Nephron progenitor cell (in vitro differentiated cells): ENCODE data around the gene DRD2.
"Not testable (repeated sequence)": the region's sequence is repeated elsewhere in the genome, so short reads cannot be mapped to it uniquely, and the experiment has no call there.

ENCODE experiments used
- DNase-seq: peaks from one replicate; pipeline ENCODE4 v3.0.0; 2021
- H3K27ac Mint-ChIP-seq: 2 replicates; pipeline ENCODE4 v1.8.0; 2021; ENCODE audit warnings: mild to moderate bottlenecking, moderate library complexity, mixed read lengths
- H3K27me3 Mint-ChIP-seq: 2 replicates; pipeline ENCODE4 v1.8.0; 2021; ENCODE audit warnings: mild to moderate bottlenecking, low read depth, mixed read lengths; ENCODE audit not compliant: poor library complexity
- H3K36me3 Mint-ChIP-seq: 2 replicates; pipeline ENCODE4 v1.8.0; 2021; ENCODE audit warnings: low read depth, mixed read lengths
- H3K4me1 Mint-ChIP-seq: 2 replicates; pipeline ENCODE4 v1.8.0; 2021; ENCODE audit warnings: mixed read lengths
- H3K4me3 Mint-ChIP-seq: 2 replicates; pipeline ENCODE4 v1.8.0; 2021; ENCODE audit warnings: mild to moderate bottlenecking, moderate library complexity, mixed read lengths
- H3K9me3 Mint-ChIP-seq: 2 replicates; pipeline ENCODE4 v1.8.0; 2021; ENCODE audit warnings: mild to moderate bottlenecking, moderate library complexity, mixed read lengths
- CTCF ChIP-seq: fragments of 200-600 bp; sonication (generic); IDR thresholded peaks from 2 replicates; pipeline ENCODE4 v1.5.0; 2021; ENCODE audit warnings: antibody characterized with exemption

DRD2 gene

GRCh38 chr11:113475160-113475761, at the start of gene DRD2:
DRD2 (minus strand) TSS chr11:113475398; CDS start chr11:113424651, 50,747 bp downstream.
- no peaks in the 10 kb centered on the region for H3K36me3 Mint-ChIP-seq
- peak within 1 kb of the TSS; percentile 76 for H3K4me3 Mint-ChIP-seq
- H3K27ac Mint-ChIP-seq: no peak within 1 kb of the TSS
- peaks cover 9% of the 10 kb centered on the region for H3K4me1 Mint-ChIP-seq
- H3K9me3 Mint-ChIP-seq: no peaks in the 10 kb centered on the region
- peak; percentile 73 for DNase-seq
- no peak for TF ChIP-seq CTCF
- H3K27me3 Mint-ChIP-seq: peaks cover 87% of the 10 kb centered on the region

GRCh38 chr11:113523906-113524305, 48.7 kb upstream of the DRD2 start:
- DNase-seq, H3K4me1 Mint-ChIP-seq, H3K4me3 Mint-ChIP-seq, H3K27ac Mint-ChIP-seq, H3K36me3 Mint-ChIP-seq: not testable (repeated sequence)
- H3K9me3 Mint-ChIP-seq: peaks cover 20% of the 10 kb centered on the region
- peaks cover 30% of the 10 kb centered on the region for H3K27me3 Mint-ChIP-seq

GRCh38 chr11:113521737-113522517, 46.7 kb upstream of the DRD2 start:
- peaks cover 5% of the 10 kb centered on the region for H3K36me3 Mint-ChIP-seq
- peaks cover 20% of the 10 kb centered on the region for H3K9me3 Mint-ChIP-seq
- no peak for DNase-seq
- H3K4me3 Mint-ChIP-seq: no peak overlapping the region
- H3K4me1 Mint-ChIP-seq: no peaks in the 10 kb centered on the region
- H3K27ac Mint-ChIP-seq: peak overlapping the region; percentile 57
- no peak for TF ChIP-seq CTCF
- peaks cover 42% of the 10 kb centered on the region for H3K27me3 Mint-ChIP-seq

- DNase-seq: no peak
- Mint-ChIP-seq H3K4me3 (no peak overlapping the region), H3K4me1 (no peaks in the 10 kb centered on the region)
Observed at GRCh38 chr11:113519989-113520613, 44.9 kb upstream of the DRD2 start.

GRCh38 chr11:113518716-113519495, 43.7 kb upstream of the DRD2 start:
- no peak for DNase-seq
- Mint-ChIP-seq H3K9me3 (peaks cover 13% of the 10 kb centered on the region), H3K27ac (no peak overlapping the region), H3K27me3 (peaks cover 68% of the 10 kb centered on the region), H3K4me3 (no peak overlapping the region), H3K36me3 (peaks cover 5% of the 10 kb centered on the region), H3K4me1 (no peaks in the 10 kb centered on the region)
- TF ChIP-seq CTCF: no peak

More at GRCh38 chr11:113519989-113520613, 44.9 kb upstream of the DRD2 start:
- no peak overlapping the region for H3K27ac Mint-ChIP-seq
- H3K9me3 Mint-ChIP-seq: peaks cover 20% of the 10 kb centered on the region
- H3K36me3 Mint-ChIP-seq: peaks cover 5% of the 10 kb centered on the region
- H3K27me3 Mint-ChIP-seq: peaks cover 58% of the 10 kb centered on the region
- TF ChIP-seq CTCF: no peak

GRCh38 chr11:113517361-113517760, 42.2 kb upstream of the DRD2 start:
- Mint-ChIP-seq H3K27ac (no peak overlapping the region), H3K27me3 (peaks cover 73% of the 10 kb centered on the region), H3K4me3 (no peak overlapping the region), H3K4me1 (no peaks in the 10 kb centered on the region), H3K36me3 (no peaks in the 10 kb centered on the region), H3K9me3 (peaks cover under 1% of the 10 kb centered on the region)
- DNase-seq: no peak
- TF ChIP-seq CTCF: no peak
